ENCODE results near the gene YPEL5. TPM values are rescaled to one million over a fixed set of nuclear protein-coding genes. Genes with fewer than 3 reads are reported as not detected.

The YPEL5 gene
- total RNA-seq, 1 donor from 2014 or later, result 86.0 TPM

DNA sequence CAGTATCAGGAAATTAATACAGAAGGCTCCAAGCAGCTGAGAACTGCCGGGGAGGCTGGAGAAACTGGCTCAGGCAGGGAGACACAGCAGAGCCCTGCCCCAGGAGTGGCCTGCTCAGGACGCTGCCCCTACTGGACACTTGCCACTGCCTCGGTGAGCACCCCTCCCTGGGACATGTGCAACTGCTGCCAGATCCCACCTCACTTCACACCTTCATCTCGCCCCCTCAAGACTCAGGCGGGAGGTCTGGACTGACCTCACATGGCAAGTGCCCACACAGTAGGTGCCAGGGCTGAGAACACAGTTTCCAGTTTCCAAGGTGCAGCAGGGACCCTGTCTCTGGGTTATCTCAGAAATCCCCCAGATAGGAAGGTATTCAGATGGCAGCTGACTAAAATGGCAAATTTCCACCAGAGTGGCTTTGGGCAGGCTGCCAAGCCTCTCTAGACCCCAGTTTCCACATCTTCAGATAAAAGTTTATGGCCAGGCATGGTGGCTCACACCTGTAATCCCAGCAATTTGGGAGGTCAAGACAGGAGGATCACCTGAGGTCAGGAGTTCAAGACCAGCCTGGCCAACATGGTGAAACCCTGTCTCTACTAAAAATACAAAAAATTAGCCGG lies 50.9 kb downstream of the YPEL5 start:
- Mint-ChIP-seq H3K36me3 (ENCODE audit: unreplicated experiment) (no peaks in the 10 kb centered on the region), H3K9me3 (ENCODE audit: unreplicated experiment) (no peaks in the 10 kb centered on the region)

DNA sequence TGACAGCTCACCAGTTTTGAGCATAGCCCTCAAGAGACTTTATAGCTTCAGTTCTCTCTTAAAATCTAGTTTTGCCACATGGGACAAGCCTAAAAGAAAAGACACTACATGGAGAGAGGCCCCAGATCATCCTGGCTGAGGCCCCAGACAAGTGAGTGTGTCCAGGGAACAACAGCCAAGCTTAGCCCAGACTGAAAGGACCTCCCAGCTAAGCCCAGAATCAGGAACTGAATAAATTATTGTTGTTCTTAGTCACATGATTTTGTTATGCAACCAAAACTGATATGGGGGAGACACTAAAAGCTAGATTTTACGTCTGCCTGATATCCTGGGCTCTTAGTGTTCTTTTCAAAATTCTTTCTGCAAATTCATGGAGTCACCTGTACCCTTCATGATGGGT lies 55.2 kb downstream of the YPEL5 start:
- Mint-ChIP-seq H3K4me3 (ENCODE audit: unreplicated experiment) (no peak overlapping the region), H3K36me3 (ENCODE audit: unreplicated experiment) (no peaks in the 10 kb centered on the region), H3K27me3 (ENCODE audit: unreplicated experiment) (peaks cover 13% of the 10 kb centered on the region), H3K9me3 (ENCODE audit: unreplicated experiment) (no peaks in the 10 kb centered on the region), H3K4me1 (ENCODE audit: unreplicated experiment) (peaks cover 4% of the 10 kb centered on the region), H3K27ac (ENCODE audit: unreplicated experiment) (no peak overlapping the region)
- TF ChIP-seq, protein P1, sequence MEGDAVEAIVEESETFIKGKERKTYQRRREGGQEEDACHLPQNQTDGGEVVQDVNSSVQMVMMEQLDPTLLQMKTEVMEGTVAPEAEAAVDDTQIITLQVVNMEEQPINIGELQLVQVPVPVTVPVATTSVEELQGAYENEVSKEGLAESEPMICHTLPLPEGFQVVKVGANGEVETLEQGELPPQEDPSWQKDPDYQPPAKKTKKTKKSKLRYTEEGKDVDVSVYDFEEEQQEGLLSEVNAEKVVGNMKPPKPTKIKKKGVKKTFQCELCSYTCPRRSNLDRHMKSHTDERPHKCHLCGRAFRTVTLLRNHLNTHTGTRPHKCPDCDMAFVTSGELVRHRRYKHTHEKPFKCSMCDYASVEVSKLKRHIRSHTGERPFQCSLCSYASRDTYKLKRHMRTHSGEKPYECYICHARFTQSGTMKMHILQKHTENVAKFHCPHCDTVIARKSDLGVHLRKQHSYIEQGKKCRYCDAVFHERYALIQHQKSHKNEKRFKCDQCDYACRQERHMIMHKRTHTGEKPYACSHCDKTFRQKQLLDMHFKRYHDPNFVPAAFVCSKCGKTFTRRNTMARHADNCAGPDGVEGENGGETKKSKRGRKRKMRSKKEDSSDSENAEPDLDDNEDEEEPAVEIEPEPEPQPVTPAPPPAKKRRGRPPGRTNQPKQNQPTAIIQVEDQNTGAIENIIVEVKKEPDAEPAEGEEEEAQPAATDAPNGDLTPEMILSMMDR (IDR thresholded peaks at IDR 0.05), result no peak
- DNase-seq (ENCODE audit: extremely low spot score, unreplicated experiment), result no peak

More for the DNA sequence above, 50.9 kb downstream of the YPEL5 start:
- no peak overlapping the region for H3K4me3 Mint-ChIP-seq (ENCODE audit: unreplicated experiment)
- H3K27me3 Mint-ChIP-seq (ENCODE audit: unreplicated experiment), result peaks cover 2% of the 10 kb centered on the region
- H3K4me1 Mint-ChIP-seq (ENCODE audit: unreplicated experiment), result no peaks in the 10 kb centered on the region
- TF ChIP-seq, protein P1 (IDR thresholded peaks at IDR 0.05), result no peak
- no peak for DNase-seq (ENCODE audit: extremely low spot score, unreplicated experiment)
- no peak overlapping the region for H3K27ac Mint-ChIP-seq (ENCODE audit: unreplicated experiment)

DNA sequence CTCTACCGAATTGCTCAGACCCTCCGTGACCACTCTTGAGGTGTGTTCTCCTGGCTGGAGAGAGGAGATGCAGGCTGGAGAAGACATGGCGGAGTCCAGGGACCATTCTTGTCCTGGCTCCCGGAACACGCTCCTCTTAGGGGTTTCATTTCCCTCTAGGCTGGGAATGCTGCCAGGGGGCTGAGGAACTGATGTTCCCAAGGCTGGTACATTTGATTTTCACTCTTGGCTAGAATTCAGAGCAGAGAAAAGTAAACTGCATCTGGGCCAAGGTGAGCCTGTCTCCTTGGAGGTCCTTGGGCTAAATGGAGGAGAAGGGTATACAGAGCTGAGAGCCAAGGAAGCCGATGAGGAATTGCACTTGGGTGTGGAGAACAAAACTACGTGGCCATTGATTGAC lies 56.3 kb downstream of the YPEL5 start:
- Mint-ChIP-seq H3K4me1 (ENCODE audit: unreplicated experiment) (peaks cover 4% of the 10 kb centered on the region), H3K27me3 (ENCODE audit: unreplicated experiment) (peaks cover 13% of the 10 kb centered on the region), H3K27ac (ENCODE audit: unreplicated experiment) (no peak overlapping the region), H3K9me3 (ENCODE audit: unreplicated experiment) (no peaks in the 10 kb centered on the region), H3K4me3 (ENCODE audit: unreplicated experiment) (no peak overlapping the region), H3K36me3 (ENCODE audit: unreplicated experiment) (no peaks in the 10 kb centered on the region)
- TF ChIP-seq, protein P1 (IDR thresholded peaks at IDR 0.05), result no peak
- no peak for DNase-seq (ENCODE audit: extremely low spot score, unreplicated experiment)

DNA sequence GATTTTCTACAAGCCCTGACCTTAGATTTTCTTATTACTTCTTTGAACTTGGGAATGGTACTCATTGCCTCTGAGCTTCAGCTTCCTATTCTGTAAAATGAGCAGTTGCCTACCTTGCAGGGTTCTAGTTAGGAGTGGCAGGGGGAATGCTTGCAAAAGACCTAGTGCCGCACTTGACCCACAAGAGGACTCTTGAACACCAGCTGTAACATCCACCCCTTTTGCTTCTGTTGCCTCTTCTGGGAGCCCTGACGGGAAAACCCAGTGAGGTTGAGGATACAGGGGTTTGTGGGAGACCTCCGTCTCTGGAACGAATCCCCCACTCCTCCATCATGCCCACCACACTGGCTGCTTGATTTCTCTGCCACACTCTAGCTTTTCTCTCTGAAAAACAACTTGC lies 57.5 kb downstream of the YPEL5 start:
- Mint-ChIP-seq H3K9me3 (ENCODE audit: unreplicated experiment) (no peaks in the 10 kb centered on the region), H3K4me3 (ENCODE audit: unreplicated experiment) (no peak overlapping the region), H3K36me3 (ENCODE audit: unreplicated experiment) (no peaks in the 10 kb centered on the region), H3K27me3 (ENCODE audit: unreplicated experiment) (peaks cover 13% of the 10 kb centered on the region), H3K4me1 (ENCODE audit: unreplicated experiment) (peaks cover 9% of the 10 kb centered on the region), H3K27ac (ENCODE audit: unreplicated experiment) (no peak overlapping the region)
- no peak for DNase-seq (ENCODE audit: extremely low spot score, unreplicated experiment)
- TF ChIP-seq, protein P1 (IDR thresholded peaks at IDR 0.05), result no peak

DNA sequence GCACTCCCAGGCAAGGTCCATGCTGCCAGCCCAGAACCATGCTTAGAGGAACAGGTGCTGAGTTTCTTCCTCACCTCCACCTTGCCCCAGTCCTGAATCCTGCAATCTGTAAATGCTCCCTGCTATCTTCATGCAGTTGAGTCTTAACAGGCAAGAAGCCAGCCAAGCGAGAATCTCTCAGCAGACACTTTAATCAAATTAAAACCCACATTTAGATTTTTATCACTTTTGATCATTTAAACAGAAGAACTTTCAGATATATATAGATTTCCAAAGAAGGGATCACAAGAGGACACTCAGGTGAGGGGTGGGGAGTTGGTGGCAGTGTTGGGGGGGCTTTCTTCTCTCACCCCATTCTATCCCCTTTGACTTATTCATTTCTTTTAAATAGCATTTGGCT lies 58.6 kb downstream of the YPEL5 start:
- TF ChIP-seq, protein P1 (IDR thresholded peaks at IDR 0.05), result no peak
- no peak for DNase-seq (ENCODE audit: extremely low spot score, unreplicated experiment)

More for the DNA sequence above, 58.6 kb downstream of the YPEL5 start:
- peaks cover 13% of the 10 kb centered on the region for H3K27me3 Mint-ChIP-seq (ENCODE audit: unreplicated experiment)
- H3K4me3 Mint-ChIP-seq (ENCODE audit: unreplicated experiment), result no peak overlapping the region
- no peak overlapping the region for H3K27ac Mint-ChIP-seq (ENCODE audit: unreplicated experiment)
- H3K4me1 Mint-ChIP-seq (ENCODE audit: unreplicated experiment), result peaks cover 9% of the 10 kb centered on the region
- no peaks in the 10 kb centered on the region for H3K9me3 Mint-ChIP-seq (ENCODE audit: unreplicated experiment)
- no peaks in the 10 kb centered on the region for H3K36me3 Mint-ChIP-seq (ENCODE audit: unreplicated experiment)
